ENCODE measurements around the gene TRIM44.

GRCh38 chr11:35723493-35723892 is 60.9 kb downstream of the TRIM44 start:
- no peak for TF ChIP-seq TAF1 (IDR thresholded peaks at IDR 0.05; ENCODE audit: borderline replicate concordance, low read depth, low read length)
- TF ChIP-seq POLR2AphosphoS5 (IDR thresholded peaks at IDR 0.05; ENCODE audit: low read depth, low read length) = no peak
- TF ChIP-seq POLR2A (IDR thresholded peaks at IDR 0.05; ENCODE audit: low read depth, low read length) = no peak

All from GM12892 (cell line).